ENCODE measurements around the gene ALCAM.

ALCAM gene

DNA sequence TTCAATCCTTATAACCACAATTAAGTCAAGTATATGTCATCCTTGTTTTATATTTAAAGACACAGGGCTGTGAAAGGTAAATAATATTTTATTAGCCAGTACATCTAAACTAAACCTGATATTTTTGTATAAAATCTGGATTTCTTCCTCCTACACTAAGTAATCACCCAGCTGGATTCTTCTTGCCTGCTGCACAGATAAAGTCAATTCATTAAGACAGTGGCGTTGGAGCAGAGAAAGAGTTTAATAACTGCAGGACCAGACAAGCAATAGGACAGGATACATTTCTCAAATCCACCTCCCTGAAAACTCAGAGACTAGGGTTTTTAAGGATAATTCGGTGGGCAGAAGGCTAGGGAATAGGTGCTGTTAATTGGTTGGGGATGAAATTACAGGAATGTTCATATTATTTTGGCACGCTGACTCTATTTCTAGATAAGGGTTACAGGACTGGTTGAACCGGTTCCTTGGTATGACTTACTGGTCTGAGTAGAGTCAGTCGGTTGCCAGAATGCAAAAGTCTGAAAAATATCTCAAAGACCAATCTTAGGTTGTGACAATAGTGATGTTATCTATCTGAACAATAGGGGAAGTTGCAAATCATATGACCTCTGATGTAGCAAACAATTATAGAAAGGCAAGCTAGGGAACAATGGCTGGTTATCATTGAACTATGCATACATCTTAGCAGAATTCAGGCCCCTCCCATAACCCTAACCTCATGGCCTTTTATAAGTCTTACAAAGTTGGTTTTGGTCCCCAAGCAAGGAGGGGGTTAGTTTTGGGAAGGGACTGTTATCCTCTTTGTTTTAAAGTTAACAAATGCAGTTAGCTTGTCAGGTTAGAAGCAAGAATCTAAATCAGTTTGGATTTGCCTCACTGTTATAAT lies 244.8 kb downstream of the ALCAM start:
- peaks cover 0 to 2% of the 10 kb centered on the region in 2 experiments for H3K36me3 ChIP-seq (ENCODE audit: control insufficient read depth in 1 of 2, insufficient read depth in 2 of 2, low read length in 2 of 2)
- H3K23ac ChIP-seq (ENCODE audit: low read length): no peak overlapping the region
- no peak overlapping the region for H3K14ac ChIP-seq (ENCODE audit: low read length)
- no peak overlapping the region for H4K91ac ChIP-seq (ENCODE audit: low read depth, low read length)
- H2BK12ac ChIP-seq (ENCODE audit: low read length): no peak overlapping the region
- H2BK5ac ChIP-seq (ENCODE audit: low read depth, low read length, poor library complexity): no peak overlapping the region
- no peak overlapping the region for H3K18ac ChIP-seq (ENCODE audit: low read length)
- H3K4me2 ChIP-seq (ENCODE audit: low read length): peak overlapping the region; percentile 39
- no peak overlapping the region for H4K12ac ChIP-seq (ENCODE audit: low read depth, low read length)
- WGBS (ENCODE audit: extremely low coverage, insufficient coverage, insufficient read length): no CpG with 5 or more reads among the region's 5 CpGs
- H3K9me3 ChIP-seq (ENCODE audit: insufficient read depth, low read depth, low read length): no peaks in the 10 kb centered on the region
- no peak overlapping the region for H2BK120ac ChIP-seq (ENCODE audit: insufficient read depth, low read length, poor library complexity)
- H3K4ac ChIP-seq (ENCODE audit: low read depth, low read length): no peak overlapping the region
- no peak overlapping the region for H2AK5ac ChIP-seq (ENCODE audit: low read length)
- H3K27ac ChIP-seq (ENCODE audit: low read depth, low read length): no peak overlapping the region
- peaks cover 0 to 6% of the 10 kb centered on the region in 2 experiments for H3K4me1 ChIP-seq (ENCODE audit: control insufficient read depth in 1 of 2, insufficient read depth in 2 of 2, low read length in 2 of 2)
- no peaks in the 10 kb centered on the region for H3K79me2 ChIP-seq (ENCODE audit: control insufficient read depth, insufficient read depth, low read length, poor library complexity)
- H3K9ac ChIP-seq (ENCODE audit: low read length): no peak overlapping the region
- no peak overlapping the region for H4K8ac ChIP-seq (ENCODE audit: low read depth, low read length)
- no peak overlapping the region for H3K4me3 ChIP-seq (ENCODE audit: low read depth, low read length)
- H2AFZ ChIP-seq (ENCODE audit: insufficient read depth, low read length, poor library complexity): no peak overlapping the region
- no peaks in the 10 kb centered on the region for H3K27me3 ChIP-seq (ENCODE audit: insufficient read depth, low read length)
- no peaks in the 10 kb centered on the region for H3K79me1 ChIP-seq (ENCODE audit: low read length)
- DNase-seq: peak; percentile 89 to 99

DNA sequence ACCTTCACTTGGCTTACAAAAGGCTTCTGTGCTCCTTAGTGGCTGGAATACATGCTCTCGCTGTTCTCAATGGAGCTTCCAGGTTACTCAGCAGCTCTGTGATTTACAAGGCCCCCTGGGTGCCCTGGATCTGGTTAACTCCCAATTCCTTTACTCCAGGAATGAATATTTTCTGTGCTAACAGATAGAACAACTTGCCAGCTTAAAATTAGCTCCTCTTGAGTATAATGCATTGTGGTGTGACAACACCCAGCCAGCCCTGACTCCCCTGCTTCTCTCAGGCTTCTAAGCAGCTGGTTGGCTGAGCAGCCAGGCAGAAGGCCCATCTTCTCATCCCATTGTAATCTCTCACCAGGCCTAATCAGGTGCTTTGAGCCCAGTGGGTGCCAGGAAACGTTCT lies 246.4 kb downstream of the ALCAM start:
- DNase-seq: no peak
- H4K91ac ChIP-seq (ENCODE audit: low read depth, low read length): no peak overlapping the region
- H3K4me1 ChIP-seq (ENCODE audit: control insufficient read depth in 1 of 2, insufficient read depth in 2 of 2, low read length in 2 of 2): peaks cover 0 to 6% of the 10 kb centered on the region in 2 experiments
- H3K36me3 ChIP-seq (ENCODE audit: control insufficient read depth in 1 of 2, insufficient read depth in 2 of 2, low read length in 2 of 2): peaks cover 0 to 2% of the 10 kb centered on the region in 2 experiments
- no peak overlapping the region for H4K12ac ChIP-seq (ENCODE audit: low read depth, low read length)
- no peak overlapping the region for H3K27ac ChIP-seq (ENCODE audit: low read depth, low read length)
- no peak overlapping the region for H2BK5ac ChIP-seq (ENCODE audit: low read depth, low read length, poor library complexity)
- no peaks in the 10 kb centered on the region for H3K79me1 ChIP-seq (ENCODE audit: low read length)
- H2AFZ ChIP-seq (ENCODE audit: insufficient read depth, low read length, poor library complexity): no peak overlapping the region
- H2BK12ac ChIP-seq (ENCODE audit: low read length): no peak overlapping the region
- H3K79me2 ChIP-seq (ENCODE audit: control insufficient read depth, insufficient read depth, low read length, poor library complexity): no peaks in the 10 kb centered on the region
- no peak overlapping the region for H3K23ac ChIP-seq (ENCODE audit: low read length)
- H3K4ac ChIP-seq (ENCODE audit: low read depth, low read length): no peak overlapping the region
- no CpG with 5 or more reads among the region's 2 CpGs for WGBS (ENCODE audit: extremely low coverage, insufficient coverage, insufficient read length)
- H2AK5ac ChIP-seq (ENCODE audit: low read length): no peak overlapping the region
- no peak overlapping the region for H2BK120ac ChIP-seq (ENCODE audit: insufficient read depth, low read length, poor library complexity)
- no peaks in the 10 kb centered on the region for H3K27me3 ChIP-seq (ENCODE audit: insufficient read depth, low read length)
- no peak overlapping the region for H3K14ac ChIP-seq (ENCODE audit: low read length)
- H3K9ac ChIP-seq (ENCODE audit: low read length): no peak overlapping the region
- no peaks in the 10 kb centered on the region for H3K9me3 ChIP-seq (ENCODE audit: insufficient read depth, low read depth, low read length)
- H3K18ac ChIP-seq (ENCODE audit: low read length): no peak overlapping the region
- peak overlapping the region; percentile 16 for H3K4me3 ChIP-seq (ENCODE audit: low read depth, low read length)
- H3K4me2 ChIP-seq (ENCODE audit: low read length): no peak overlapping the region
- H4K8ac ChIP-seq (ENCODE audit: low read depth, low read length): no peak overlapping the region

DNA sequence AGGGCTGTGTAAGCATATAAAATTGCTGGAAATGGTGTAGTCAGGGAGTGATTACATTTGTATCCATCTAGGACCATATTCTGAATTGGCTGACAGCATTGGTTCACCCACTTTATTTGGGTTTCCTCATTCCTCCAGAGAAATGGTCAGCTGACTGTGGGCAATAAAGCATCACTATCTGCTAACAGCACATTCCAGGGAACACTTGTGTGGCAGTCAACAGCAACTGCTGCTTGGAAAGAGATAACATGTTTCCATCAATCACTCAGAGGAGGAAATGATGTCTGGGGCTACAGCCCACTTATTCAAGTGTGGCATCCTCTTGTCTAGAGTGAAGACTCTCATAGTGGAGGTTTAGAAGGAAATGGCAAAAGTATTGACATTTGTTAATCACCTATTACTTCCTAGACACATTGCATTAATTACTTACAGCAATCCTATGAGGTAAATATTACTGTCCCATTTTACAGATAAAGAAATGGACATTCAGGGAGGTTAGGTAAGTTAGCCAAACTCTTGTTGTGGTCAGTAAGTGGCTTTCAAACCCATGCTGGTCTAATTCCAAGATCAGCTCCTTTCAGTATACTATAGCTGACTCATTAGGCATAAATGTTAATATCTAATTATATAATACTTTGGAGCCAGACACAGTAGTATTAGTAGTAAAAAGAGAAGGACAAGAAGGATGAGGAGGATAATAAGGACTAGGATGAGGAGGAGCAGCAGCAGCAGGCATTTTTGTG lies 247.8 kb downstream of the ALCAM start:
- Histone ChIP-seq H3K14ac (ENCODE audit: low read length) (no peak overlapping the region), H3K23ac (ENCODE audit: low read length) (no peak overlapping the region), H3K18ac (ENCODE audit: low read length) (no peak overlapping the region), H4K12ac (ENCODE audit: low read depth, low read length) (no peak overlapping the region), H2BK12ac (ENCODE audit: low read length) (no peak overlapping the region), H3K27ac (ENCODE audit: low read depth, low read length) (no peak overlapping the region), H3K79me2 (ENCODE audit: control insufficient read depth, insufficient read depth, low read length, poor library complexity) (no peaks in the 10 kb centered on the region), H2BK120ac (ENCODE audit: insufficient read depth, low read length, poor library complexity) (no peak overlapping the region), H3K4me1 (ENCODE audit: control insufficient read depth in 1 of 2, insufficient read depth in 2 of 2, low read length in 2 of 2) (peaks cover 0 to 2% of the 10 kb centered on the region in 2 experiments), H2AK5ac (ENCODE audit: low read length) (no peak overlapping the region), H3K9ac (ENCODE audit: low read length) (no peak overlapping the region), H3K4me3 (ENCODE audit: low read depth, low read length) (no peak overlapping the region), H3K36me3 (ENCODE audit: control insufficient read depth in 1 of 2, insufficient read depth in 2 of 2, low read length in 2 of 2) (peaks cover 0 to 2% of the 10 kb centered on the region in 2 experiments), H2BK5ac (ENCODE audit: low read depth, low read length, poor library complexity) (no peak overlapping the region), H4K91ac (ENCODE audit: low read depth, low read length) (no peak overlapping the region), H3K4me2 (ENCODE audit: low read length) (no peak overlapping the region), H3K9me3 (ENCODE audit: insufficient read depth, low read depth, low read length) (no peaks in the 10 kb centered on the region), H2AFZ (ENCODE audit: insufficient read depth, low read length, poor library complexity) (no peak overlapping the region), H4K8ac (ENCODE audit: low read depth, low read length) (no peak overlapping the region), H3K4ac (ENCODE audit: low read depth, low read length) (no peak overlapping the region), H3K27me3 (ENCODE audit: insufficient read depth, low read length) (no peaks in the 10 kb centered on the region), H3K79me1 (ENCODE audit: low read length) (no peaks in the 10 kb centered on the region)
- no peak for DNase-seq

DNA sequence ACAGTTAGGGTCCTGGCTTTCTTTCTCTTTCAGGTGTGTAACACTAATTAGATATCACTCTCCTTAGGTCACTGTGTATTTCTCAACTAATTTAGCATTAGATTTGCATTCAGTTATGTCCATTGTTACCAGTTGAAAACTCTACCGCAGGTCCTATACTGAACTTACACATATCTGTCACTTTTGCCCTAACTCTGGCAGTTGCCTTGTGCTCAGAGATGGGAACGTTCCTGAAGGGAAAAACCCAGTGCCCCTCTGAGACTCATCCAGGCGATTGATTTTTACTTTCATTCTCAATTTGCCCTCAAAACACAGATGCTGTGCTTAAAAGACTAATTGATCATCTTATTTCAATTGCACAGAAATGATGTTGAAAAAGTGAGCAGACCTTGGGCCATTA lies 249.1 kb downstream of the ALCAM start:
- Histone ChIP-seq H3K79me2 (ENCODE audit: control insufficient read depth, insufficient read depth, low read length, poor library complexity) (no peaks in the 10 kb centered on the region), H3K4me1 (ENCODE audit: control insufficient read depth in 1 of 2, insufficient read depth in 2 of 2, low read length in 2 of 2) (peaks cover 0 to 1% of the 10 kb centered on the region in 2 experiments), H4K8ac (ENCODE audit: low read depth, low read length) (no peak overlapping the region), H3K4me2 (ENCODE audit: low read length) (no peak overlapping the region), H3K27ac (ENCODE audit: low read depth, low read length) (no peak overlapping the region), H2AFZ (ENCODE audit: insufficient read depth, low read length, poor library complexity) (no peak overlapping the region), H3K23ac (ENCODE audit: low read length) (no peak overlapping the region), H3K18ac (ENCODE audit: low read length) (no peak overlapping the region), H4K12ac (ENCODE audit: low read depth, low read length) (no peak overlapping the region), H2BK120ac (ENCODE audit: insufficient read depth, low read length, poor library complexity) (no peak overlapping the region), H2BK5ac (ENCODE audit: low read depth, low read length, poor library complexity) (no peak overlapping the region), H2BK12ac (ENCODE audit: low read length) (no peak overlapping the region), H3K9me3 (ENCODE audit: insufficient read depth, low read depth, low read length) (no peaks in the 10 kb centered on the region), H3K4ac (ENCODE audit: low read depth, low read length) (no peak overlapping the region), H2AK5ac (ENCODE audit: low read length) (no peak overlapping the region), H3K4me3 (ENCODE audit: low read depth, low read length) (no peak overlapping the region), H3K9ac (ENCODE audit: low read length) (no peak overlapping the region), H3K27me3 (ENCODE audit: insufficient read depth, low read length) (no peaks in the 10 kb centered on the region), H3K36me3 (ENCODE audit: control insufficient read depth in 1 of 2, insufficient read depth in 2 of 2, low read length in 2 of 2) (no peaks in the 10 kb centered on the region), H3K79me1 (ENCODE audit: low read length) (no peaks in the 10 kb centered on the region), H3K14ac (ENCODE audit: low read length) (no peak overlapping the region), H4K91ac (ENCODE audit: low read depth, low read length) (no peak overlapping the region)
- no CpG with 5 or more reads among the region's 3 CpGs for WGBS (ENCODE audit: extremely low coverage, insufficient coverage, insufficient read length)
- DNase-seq: no peak

Data from trophoblast cell (in vitro differentiated cells and primary cell).